SKM-1 (cell line): ENCODE measurements around the gene SH3GL3.

Experiments used
- DNase-seq: peaks from one replicate; lab custom pipeline; 2025; ENCODE audit not compliant: unreplicated experiment; lab: John Stamatoyannopoulos, UW

SH3GL3 gene

DNA sequence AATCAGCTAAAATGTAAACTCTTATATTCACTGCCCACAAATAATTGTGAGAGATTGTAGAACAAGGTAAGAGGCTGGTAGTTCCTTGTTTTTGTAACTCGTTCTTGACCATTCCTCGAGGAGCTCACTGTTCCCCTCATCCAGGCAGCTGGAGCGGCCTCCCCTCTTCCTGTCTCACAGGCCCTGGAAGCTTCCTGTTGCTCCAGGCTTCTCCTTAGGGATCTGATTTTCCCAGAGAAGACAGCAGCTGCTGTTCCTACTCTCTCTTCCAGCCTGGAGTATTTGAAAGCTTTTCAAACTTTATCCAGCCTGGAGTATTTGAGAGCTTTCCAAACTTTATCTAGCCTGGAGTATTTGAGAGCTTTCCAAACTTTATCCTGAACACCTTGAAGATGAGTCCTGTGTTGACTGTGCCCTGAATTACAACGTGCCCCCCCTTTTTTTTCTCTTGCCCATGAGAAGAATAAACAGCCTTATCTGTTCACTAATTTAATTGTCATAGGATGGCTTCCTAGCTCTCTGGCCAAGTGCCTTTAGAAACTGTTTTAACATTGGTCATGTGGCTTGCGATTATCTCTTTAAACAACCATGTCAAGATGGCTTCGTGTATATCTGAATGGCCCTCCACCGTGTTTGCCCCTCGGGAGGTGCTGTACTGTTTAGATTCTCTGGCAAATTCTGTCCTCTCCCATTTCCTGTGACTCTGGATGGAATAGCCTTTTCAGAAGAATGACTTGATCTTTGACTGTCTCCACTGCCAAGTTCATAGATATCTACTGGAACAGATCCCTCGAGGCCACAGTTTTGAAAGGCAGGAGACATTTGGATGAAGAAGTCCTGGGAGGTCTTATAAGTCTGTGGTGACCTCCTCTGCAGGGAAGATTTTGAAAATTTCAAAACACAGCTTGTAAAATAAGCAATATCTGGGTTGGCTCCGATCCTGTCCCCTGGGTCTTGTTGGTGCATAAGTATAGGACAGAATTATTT is 211.6 kb downstream of the SH3GL3 start:
- DNase-seq = no peak

DNA sequence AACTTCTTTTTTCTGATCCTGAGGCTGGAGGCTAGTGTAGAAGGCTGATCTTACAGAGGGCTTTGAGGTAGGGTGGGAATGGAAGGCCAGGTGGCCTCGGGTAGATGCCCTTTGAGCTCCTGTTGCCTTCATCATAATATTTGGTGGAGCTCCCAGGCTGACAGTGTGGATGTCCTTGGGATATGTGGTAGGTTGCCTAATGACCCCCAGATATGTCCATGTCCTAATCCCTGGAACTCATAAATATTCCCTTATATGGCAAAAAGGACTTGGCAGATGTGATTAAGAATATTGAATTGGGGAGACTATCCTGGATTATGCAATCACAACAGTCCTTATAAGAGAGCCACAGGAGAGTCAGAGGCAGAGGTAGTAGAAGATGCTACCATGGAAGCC is 212.3 kb downstream of the SH3GL3 start:
- no peak for DNase-seq

DNA sequence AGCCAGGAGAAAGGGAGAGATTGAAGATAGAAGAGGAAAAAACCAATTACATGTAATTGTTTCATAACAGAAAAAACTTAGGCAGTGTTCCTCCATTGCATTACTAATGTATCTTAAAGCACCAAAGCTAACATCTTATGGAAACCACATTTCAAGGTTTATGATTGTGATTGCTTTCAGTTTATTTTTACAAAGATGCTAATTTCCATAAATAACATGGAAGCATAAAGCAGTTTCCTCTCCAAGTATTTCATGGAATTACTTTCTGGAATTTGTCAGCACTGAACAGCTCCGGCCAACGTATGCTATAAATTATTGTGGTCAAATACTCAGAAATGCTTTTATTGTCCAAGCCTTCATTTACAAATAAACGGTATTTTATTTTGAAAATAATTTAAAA is 218.3 kb downstream of the SH3GL3 start:
- DNase-seq = no peak
